Measurements from ENCODE around the gene AEBP2. TPM values are rescaled to one million over a fixed set of nuclear protein-coding genes. Genes with fewer than 3 reads are reported as not detected.
"Not testable (repeated sequence)": the region's sequence is repeated elsewhere in the genome, so short reads cannot be mapped to it uniquely, and the experiment has no call there.

AEBP2 gene
- total RNA-seq, 1 donor from 2014 or later = 21.0 TPM

- peaks cover 15% of the 10 kb centered on the region for H3K4me1 Mint-ChIP-seq (ENCODE audit: low read depth, unreplicated experiment)
These were observed 29.9 kb upstream of the AEBP2 start for GRCh38 chr12:19409376-19409775.

GRCh38 chr12:19410211-19410610, 29.1 kb upstream of the AEBP2 start:
- Mint-ChIP-seq H3K27me3 (ENCODE audit: unreplicated experiment) (peaks cover 3% of the 10 kb centered on the region), H3K36me3 (ENCODE audit: unreplicated experiment) (no peaks in the 10 kb centered on the region), H3K4me3 (ENCODE audit: unreplicated experiment) (peak overlapping the region; percentile 43), H3K9me3 (ENCODE audit: unreplicated experiment) (peaks cover 2% of the 10 kb centered on the region), H3K4me1 (ENCODE audit: low read depth, unreplicated experiment) (peaks cover 15% of the 10 kb centered on the region), H3K27ac (ENCODE audit: unreplicated experiment) (peak overlapping the region; percentile 82)
- no peak for TF ChIP-seq CTCF (IDR thresholded peaks at IDR 0.05; ENCODE audit: partially characterized antibody, unreplicated experiment)
- no peak for DNase-seq

More at GRCh38 chr12:19409376-19409775, 29.9 kb upstream of the AEBP2 start:
- Mint-ChIP-seq H3K27ac (ENCODE audit: unreplicated experiment) (no peak overlapping the region), H3K4me3 (ENCODE audit: unreplicated experiment) (no peak overlapping the region), H3K9me3 (ENCODE audit: unreplicated experiment) (peaks cover 2% of the 10 kb centered on the region), H3K27me3 (ENCODE audit: unreplicated experiment) (peaks cover 3% of the 10 kb centered on the region), H3K36me3 (ENCODE audit: unreplicated experiment) (no peaks in the 10 kb centered on the region)
- no peak for TF ChIP-seq CTCF (IDR thresholded peaks at IDR 0.05; ENCODE audit: partially characterized antibody, unreplicated experiment)
- no peak for DNase-seq

DNA sequence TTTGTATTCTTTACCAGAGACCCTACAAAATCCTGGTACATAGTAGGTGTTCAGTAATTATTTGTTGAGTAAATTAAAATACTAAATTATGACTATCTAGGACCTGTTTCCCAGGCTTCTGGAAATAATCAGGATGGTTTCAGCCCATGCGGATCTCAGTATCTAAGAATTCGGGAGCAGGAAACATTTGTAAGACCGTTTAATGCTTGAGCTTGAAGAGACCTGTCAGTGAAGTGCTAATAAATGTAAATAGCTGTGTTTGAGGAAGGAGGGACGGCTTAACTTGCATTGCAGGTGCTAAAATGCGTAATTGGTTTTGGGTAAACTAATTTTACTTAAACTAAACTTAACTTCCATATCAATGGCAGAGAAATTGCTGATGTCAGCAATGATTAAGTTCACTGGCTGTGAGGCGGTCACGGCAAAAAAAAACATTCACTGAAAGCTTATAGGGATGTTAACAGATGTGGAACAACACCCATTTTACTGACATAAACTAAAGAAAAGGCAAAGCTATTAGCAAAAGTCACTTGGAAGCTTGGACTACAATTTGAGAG, 28.6 kb upstream of the AEBP2 start:
- Mint-ChIP-seq H3K4me1 (ENCODE audit: low read depth, unreplicated experiment) (peaks cover 15% of the 10 kb centered on the region), H3K27ac (ENCODE audit: unreplicated experiment) (peak overlapping the region; percentile 82), H3K36me3 (ENCODE audit: unreplicated experiment) (no peaks in the 10 kb centered on the region), H3K9me3 (ENCODE audit: unreplicated experiment) (peaks cover 2% of the 10 kb centered on the region), H3K4me3 (ENCODE audit: unreplicated experiment) (no peak overlapping the region), H3K27me3 (ENCODE audit: unreplicated experiment) (peaks cover 3% of the 10 kb centered on the region)
- no peak for DNase-seq
- no peak for TF ChIP-seq CTCF (IDR thresholded peaks at IDR 0.05; ENCODE audit: partially characterized antibody, unreplicated experiment)

GRCh38 chr12:19411234-19412204, 27.8 kb upstream of the AEBP2 start:
- no peak for TF ChIP-seq CTCF (IDR thresholded peaks at IDR 0.05; ENCODE audit: partially characterized antibody, unreplicated experiment)
- Mint-ChIP-seq H3K9me3 (ENCODE audit: unreplicated experiment) (peaks cover 2% of the 10 kb centered on the region), H3K27ac (ENCODE audit: unreplicated experiment) (no peak overlapping the region), H3K4me1 (ENCODE audit: low read depth, unreplicated experiment) (peaks cover 15% of the 10 kb centered on the region), H3K36me3 (ENCODE audit: unreplicated experiment) (no peaks in the 10 kb centered on the region), H3K27me3 (ENCODE audit: unreplicated experiment) (peaks cover 3% of the 10 kb centered on the region), H3K4me3 (ENCODE audit: unreplicated experiment) (no peak overlapping the region)
- no peak for DNase-seq

DNA sequence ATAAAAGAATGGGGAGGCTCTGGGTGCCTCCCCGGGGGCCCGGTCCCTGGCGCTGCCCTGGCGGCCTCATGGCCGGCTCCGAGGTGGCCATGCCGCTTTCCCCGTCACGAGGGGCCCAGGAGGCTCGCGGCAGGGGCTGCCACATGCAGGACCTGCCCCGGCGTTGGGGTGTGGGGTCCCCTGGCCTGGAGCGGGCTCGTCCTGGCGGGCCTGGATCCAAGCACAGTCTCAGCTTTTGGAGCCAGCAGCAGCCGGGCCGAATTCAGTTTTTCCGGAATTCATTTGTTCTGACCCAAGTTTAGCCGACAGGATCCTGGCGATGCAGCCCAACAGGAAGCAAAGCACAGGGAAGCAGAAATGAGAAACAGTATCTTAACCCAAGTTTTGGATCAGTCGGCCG, 26.4 kb upstream of the AEBP2 start:
- H3K27ac Mint-ChIP-seq (ENCODE audit: unreplicated experiment) = no peak overlapping the region
- no peak overlapping the region for H3K4me3 Mint-ChIP-seq (ENCODE audit: unreplicated experiment)
- TF ChIP-seq CTCF (IDR thresholded peaks at IDR 0.05; ENCODE audit: partially characterized antibody, unreplicated experiment) = no peak
- peaks cover 15% of the 10 kb centered on the region for H3K4me1 Mint-ChIP-seq (ENCODE audit: low read depth, unreplicated experiment)
- peaks cover 3% of the 10 kb centered on the region for H3K27me3 Mint-ChIP-seq (ENCODE audit: unreplicated experiment)
- peaks cover 2% of the 10 kb centered on the region for H3K36me3 Mint-ChIP-seq (ENCODE audit: unreplicated experiment)
- DNase-seq = no peak
- peaks cover 2% of the 10 kb centered on the region for H3K9me3 Mint-ChIP-seq (ENCODE audit: unreplicated experiment)

DNA sequence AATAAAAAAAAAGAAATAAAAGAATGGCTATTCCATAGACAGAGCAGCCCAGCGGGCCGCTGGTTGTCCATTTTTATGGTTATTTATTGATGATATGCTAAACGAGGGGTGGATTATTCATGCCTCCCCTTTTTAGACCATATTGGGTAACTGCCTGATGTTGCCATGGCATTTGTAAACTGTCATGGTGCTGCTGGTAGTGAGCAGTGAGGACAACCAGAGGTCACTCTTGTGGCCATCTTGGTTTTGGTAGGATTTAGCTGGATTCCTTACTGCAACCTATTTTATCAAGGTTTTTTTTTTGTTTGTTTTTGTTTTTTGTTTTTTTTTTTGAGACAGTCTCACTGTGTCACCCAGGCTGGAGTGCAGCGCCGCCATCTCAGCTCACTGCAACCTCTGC, 25.7 kb upstream of the AEBP2 start:
- not testable (repeated sequence) for H3K4me3 Mint-ChIP-seq (ENCODE audit: unreplicated experiment); H3K27ac Mint-ChIP-seq (ENCODE audit: unreplicated experiment); DNase-seq; H3K27me3 Mint-ChIP-seq (ENCODE audit: unreplicated experiment); H3K9me3 Mint-ChIP-seq (ENCODE audit: unreplicated experiment); H3K36me3 Mint-ChIP-seq (ENCODE audit: unreplicated experiment)
- H3K4me1 Mint-ChIP-seq (ENCODE audit: low read depth, unreplicated experiment) = peaks cover 15% of the 10 kb centered on the region

Measured in glutamatergic neuron (in vitro differentiated cells).